Measurements from ENCODE around the gene P2RY8.
"Not testable (repeated sequence)": the region's sequence is repeated elsewhere in the genome, so short reads cannot be mapped to it uniquely, and the experiment has no call there.

The P2RY8 gene

DNA sequence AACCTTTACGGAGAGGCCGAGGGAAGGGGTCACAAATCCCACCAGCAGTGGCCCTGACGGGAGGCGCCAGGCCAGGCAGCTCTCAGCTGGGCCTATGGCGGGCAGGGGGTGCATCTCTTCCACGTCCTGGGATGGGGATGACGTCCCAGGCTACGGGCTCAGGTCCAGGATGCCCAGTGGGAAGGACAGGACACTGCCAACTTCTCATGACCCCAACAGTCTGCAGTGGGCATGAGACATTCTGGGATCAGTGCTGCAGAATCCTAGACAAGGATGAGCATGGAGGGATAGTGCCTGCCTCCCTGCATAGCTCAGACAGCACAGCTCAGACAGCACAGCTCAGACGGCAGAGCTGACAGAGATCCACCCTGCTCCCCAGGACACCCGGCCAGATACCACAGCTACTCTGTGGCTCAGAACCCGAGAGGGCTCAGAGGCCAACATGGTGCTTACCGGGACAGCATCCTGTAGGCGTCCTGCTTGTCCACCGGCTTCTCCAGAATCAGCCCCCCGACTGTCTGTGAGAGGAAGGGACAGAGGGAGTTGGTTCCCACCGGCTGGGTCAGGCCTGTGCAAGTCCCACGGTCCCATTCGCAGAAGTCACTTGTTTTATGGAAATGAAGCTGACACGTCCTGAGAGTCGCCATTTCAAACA lies 101.6 kb downstream of the P2RY8 start:
- TF ChIP-seq, protein P1, sequence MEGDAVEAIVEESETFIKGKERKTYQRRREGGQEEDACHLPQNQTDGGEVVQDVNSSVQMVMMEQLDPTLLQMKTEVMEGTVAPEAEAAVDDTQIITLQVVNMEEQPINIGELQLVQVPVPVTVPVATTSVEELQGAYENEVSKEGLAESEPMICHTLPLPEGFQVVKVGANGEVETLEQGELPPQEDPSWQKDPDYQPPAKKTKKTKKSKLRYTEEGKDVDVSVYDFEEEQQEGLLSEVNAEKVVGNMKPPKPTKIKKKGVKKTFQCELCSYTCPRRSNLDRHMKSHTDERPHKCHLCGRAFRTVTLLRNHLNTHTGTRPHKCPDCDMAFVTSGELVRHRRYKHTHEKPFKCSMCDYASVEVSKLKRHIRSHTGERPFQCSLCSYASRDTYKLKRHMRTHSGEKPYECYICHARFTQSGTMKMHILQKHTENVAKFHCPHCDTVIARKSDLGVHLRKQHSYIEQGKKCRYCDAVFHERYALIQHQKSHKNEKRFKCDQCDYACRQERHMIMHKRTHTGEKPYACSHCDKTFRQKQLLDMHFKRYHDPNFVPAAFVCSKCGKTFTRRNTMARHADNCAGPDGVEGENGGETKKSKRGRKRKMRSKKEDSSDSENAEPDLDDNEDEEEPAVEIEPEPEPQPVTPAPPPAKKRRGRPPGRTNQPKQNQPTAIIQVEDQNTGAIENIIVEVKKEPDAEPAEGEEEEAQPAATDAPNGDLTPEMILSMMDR (IDR thresholded peaks at IDR 0.05): no peak
- Histone ChIP-seq H3K9ac (no peak overlapping the region), H3K27ac (no peak overlapping the region), H2AFZ (no peak overlapping the region), H3K36me3 (ENCODE audit: control insufficient read depth, insufficient read depth, low read length) (no peaks in the 10 kb centered on the region), H3K27me3 (ENCODE audit: control insufficient read depth, insufficient read depth, low read length) (no peaks in the 10 kb centered on the region), H3K4me3 (ENCODE audit: low read depth, low read length) (no peak overlapping the region), H3K79me2 (no peaks in the 10 kb centered on the region), H3K9me3 (ENCODE audit: control insufficient read depth, low read length) (no peaks in the 10 kb centered on the region), H3K4me2 (ENCODE audit: low read length) (no peak overlapping the region), H3K4me1 (no peaks in the 10 kb centered on the region)

DNA sequence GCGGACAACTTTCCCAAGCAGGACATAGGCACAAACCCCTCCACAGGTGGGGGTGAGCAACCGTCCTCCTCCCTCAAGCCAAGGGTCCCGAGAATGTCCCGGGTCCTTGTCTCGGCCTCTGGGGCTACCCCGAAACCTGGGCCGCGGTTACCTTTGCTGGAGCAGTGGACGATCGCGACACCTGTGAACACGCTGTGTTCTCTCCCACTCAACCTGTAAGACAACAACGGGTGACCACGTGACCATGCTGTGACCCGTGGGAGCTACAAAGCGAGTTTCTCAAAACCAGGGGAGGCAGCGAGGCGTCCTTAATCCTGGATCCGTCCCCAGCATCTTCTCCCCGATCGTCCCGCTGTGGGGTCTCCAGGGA lies 102.1 kb downstream of the P2RY8 start:
- Histone ChIP-seq H3K27ac (no peak overlapping the region), H3K4me3 (ENCODE audit: low read depth, low read length) (no peak overlapping the region), H2AFZ (no peak overlapping the region), H3K27me3 (ENCODE audit: control insufficient read depth, insufficient read depth, low read length) (no peaks in the 10 kb centered on the region), H3K9me3 (ENCODE audit: control insufficient read depth, low read length) (no peaks in the 10 kb centered on the region), H3K79me2 (no peaks in the 10 kb centered on the region), H3K4me2 (ENCODE audit: low read length) (no peak overlapping the region), H3K36me3 (ENCODE audit: control insufficient read depth, insufficient read depth, low read length) (no peaks in the 10 kb centered on the region), H3K9ac (no peak overlapping the region), H3K4me1 (no peaks in the 10 kb centered on the region)
- TF ChIP-seq, protein P1 (IDR thresholded peaks at IDR 0.05): no peak

DNA sequence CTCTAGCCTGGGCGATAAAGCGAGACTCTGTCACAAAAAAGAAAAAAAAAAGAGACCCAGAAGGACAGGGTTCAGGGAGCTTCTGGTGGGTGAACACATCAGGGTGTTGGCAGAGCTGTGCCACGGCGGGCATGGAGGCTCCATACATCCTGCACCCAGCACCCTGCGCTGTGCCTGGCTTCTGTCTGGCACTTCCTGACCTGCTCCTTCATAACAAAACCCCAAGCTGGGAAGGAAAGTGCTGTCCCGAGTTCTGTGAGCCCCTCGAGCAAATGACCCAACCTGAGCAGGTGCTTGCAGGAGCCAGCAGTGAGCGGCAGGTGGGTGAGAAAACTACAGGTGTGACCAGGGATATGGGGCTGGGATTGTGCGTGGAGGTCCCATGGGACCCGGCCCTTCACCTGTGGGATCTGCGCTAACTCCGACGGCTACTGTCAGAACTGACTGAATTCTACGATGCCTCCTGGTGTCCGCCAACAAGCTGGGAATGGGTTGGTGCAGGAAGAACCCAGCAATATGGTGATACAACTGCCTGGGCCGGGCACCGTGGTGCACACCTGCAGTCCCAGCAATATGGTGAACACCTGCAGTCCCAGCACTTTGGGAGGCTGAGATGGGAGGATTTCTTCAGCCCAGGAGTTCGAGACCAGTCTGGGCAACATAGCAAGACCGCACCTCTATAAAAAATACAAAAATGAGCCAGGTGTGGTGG lies 103.2 kb downstream of the P2RY8 start:
- Histone ChIP-seq H3K9ac (no peak overlapping the region), H3K79me2 (no peaks in the 10 kb centered on the region), H3K4me3 (ENCODE audit: low read depth, low read length) (no peak overlapping the region), H3K9me3 (ENCODE audit: control insufficient read depth, low read length) (no peaks in the 10 kb centered on the region), H3K4me2 (ENCODE audit: low read length) (no peak overlapping the region), H3K36me3 (ENCODE audit: control insufficient read depth, insufficient read depth, low read length) (no peaks in the 10 kb centered on the region), H2AFZ (no peak overlapping the region), H3K27ac (no peak overlapping the region), H3K4me1 (no peaks in the 10 kb centered on the region), H3K27me3 (ENCODE audit: control insufficient read depth, insufficient read depth, low read length) (no peaks in the 10 kb centered on the region)
- TF ChIP-seq, protein P1 (IDR thresholded peaks at IDR 0.05): no peak

DNA sequence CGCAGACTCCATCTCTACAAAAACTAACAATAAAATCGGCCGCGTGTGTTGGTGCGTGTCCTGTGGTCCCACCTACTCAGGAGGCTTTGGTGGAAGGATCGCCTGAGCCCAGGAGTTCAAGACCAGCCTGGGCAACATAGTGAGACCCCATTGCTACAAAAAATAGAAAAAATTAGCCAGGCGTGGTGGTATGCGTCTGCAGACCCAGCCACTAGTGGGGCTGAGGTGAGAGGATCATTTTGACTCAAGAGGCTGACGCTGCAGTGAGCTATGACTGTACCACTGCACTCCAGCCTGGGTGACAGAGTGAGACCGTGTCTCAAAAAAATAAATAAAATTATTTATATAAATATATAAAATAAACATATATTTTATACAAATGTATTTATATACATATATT lies 106.5 kb downstream of the P2RY8 start:
- TF ChIP-seq, protein P1 (IDR thresholded peaks at IDR 0.05): no peak
- Histone ChIP-seq H3K9me3 (ENCODE audit: control insufficient read depth, low read length) (no peaks in the 10 kb centered on the region), H2AFZ (no peak overlapping the region), H3K4me1 (no peaks in the 10 kb centered on the region), H3K9ac (no peak overlapping the region), H3K79me2 (no peaks in the 10 kb centered on the region), H3K36me3 (ENCODE audit: control insufficient read depth, insufficient read depth, low read length) (no peaks in the 10 kb centered on the region), H3K27me3 (ENCODE audit: control insufficient read depth, insufficient read depth, low read length) (no peaks in the 10 kb centered on the region), H3K4me3 (ENCODE audit: low read depth, low read length) (no peak overlapping the region), H3K27ac (no peak overlapping the region), H3K4me2 (ENCODE audit: low read length) (no peak overlapping the region)

DNA sequence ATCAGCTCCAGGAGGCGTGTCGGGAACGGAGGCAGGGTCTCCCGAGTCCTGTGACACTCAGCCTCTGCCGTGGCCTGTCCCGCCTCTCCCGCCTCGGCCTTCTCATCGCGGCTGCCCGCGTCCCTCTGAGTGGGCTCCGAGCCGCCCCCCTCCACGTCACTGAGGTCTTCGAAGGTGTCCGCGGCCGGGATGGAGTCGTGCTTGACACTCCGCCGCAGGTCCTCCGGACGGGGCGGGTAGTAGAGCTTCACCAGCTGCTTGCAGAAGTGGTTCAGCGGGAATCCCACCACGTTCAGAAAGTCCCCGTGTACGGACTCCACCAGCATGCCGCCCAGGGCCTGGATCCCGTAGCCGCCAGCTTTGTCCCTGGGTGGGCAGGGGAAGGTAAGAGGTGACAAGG lies 109.2 kb downstream of the P2RY8 start:
- Histone ChIP-seq H3K27me3 (ENCODE audit: control insufficient read depth, insufficient read depth, low read length) (no peaks in the 10 kb centered on the region), H3K27ac (no peak overlapping the region), H2AFZ (no peak overlapping the region), H3K4me2 (ENCODE audit: low read length) (no peak overlapping the region), H3K36me3 (ENCODE audit: control insufficient read depth, insufficient read depth, low read length) (no peaks in the 10 kb centered on the region), H3K4me3 (ENCODE audit: low read depth, low read length) (no peak overlapping the region), H3K9ac (no peak overlapping the region), H3K79me2 (no peaks in the 10 kb centered on the region), H3K9me3 (ENCODE audit: control insufficient read depth, low read length) (no peaks in the 10 kb centered on the region), H3K4me1 (no peaks in the 10 kb centered on the region)
- TF ChIP-seq, protein P1 (IDR thresholded peaks at IDR 0.05): no peak

DNA sequence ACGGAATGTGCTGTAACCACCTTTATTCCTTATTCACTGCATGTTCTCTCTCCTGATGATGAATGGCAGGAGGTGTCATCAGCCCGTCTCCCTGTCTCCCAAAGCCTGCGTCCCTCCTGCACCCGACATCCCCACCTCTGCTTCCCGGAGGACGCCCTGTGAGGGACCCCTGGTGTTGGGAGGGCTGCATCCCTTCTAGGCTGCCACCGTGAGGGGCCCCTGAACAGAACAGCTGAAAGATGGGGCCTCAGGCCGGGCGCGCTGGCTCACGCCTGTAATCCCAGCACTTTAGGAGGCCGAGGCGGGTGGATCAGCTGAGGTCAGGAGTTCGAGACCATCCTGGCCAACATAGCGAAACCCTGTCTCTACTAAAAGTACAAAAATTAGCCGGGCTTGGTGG lies 110.7 kb downstream of the P2RY8 start:
- H3K27ac ChIP-seq; H3K4me1 ChIP-seq; H3K27me3 ChIP-seq (ENCODE audit: control insufficient read depth, insufficient read depth, low read length); H3K79me2 ChIP-seq; H3K9ac ChIP-seq; H3K4me2 ChIP-seq (ENCODE audit: low read length); H2AFZ ChIP-seq; H3K4me3 ChIP-seq (ENCODE audit: low read depth, low read length); H3K9me3 ChIP-seq (ENCODE audit: control insufficient read depth, low read length); H3K36me3 ChIP-seq (ENCODE audit: control insufficient read depth, insufficient read depth, low read length): not testable (repeated sequence)

All from parathyroid adenoma (tissue), 2 donors.